Osteocyte (in vitro differentiated cells): Measurements from ENCODE around the gene PPFIA1. TPM values are rescaled to one million over a fixed set of nuclear protein-coding genes. Genes with fewer than 3 reads are reported as not detected.

Experiments used
- DNase-seq: peaks from one replicate; pipeline ENCODE4 v3.0.0; 2021; ENCODE audit warnings: mixed read lengths; ENCODE audit not compliant: unreplicated experiment; ENCODE audit errors: extremely low spot score
- H3K27ac Mint-ChIP-seq: one replicate; pipeline ENCODE4 v1.8.0; 2021; ENCODE audit warnings: mild to moderate bottlenecking, mixed read lengths; ENCODE audit not compliant: unreplicated experiment
- H3K27me3 Mint-ChIP-seq: one replicate; pipeline ENCODE4 v1.8.0; 2021; ENCODE audit warnings: mixed read lengths; ENCODE audit not compliant: unreplicated experiment
- H3K36me3 Mint-ChIP-seq: one replicate; pipeline ENCODE4 v1.8.0; 2021; ENCODE audit warnings: mixed read lengths; ENCODE audit not compliant: unreplicated experiment
- H3K4me1 Mint-ChIP-seq: one replicate; pipeline ENCODE4 v1.8.0; 2021; ENCODE audit warnings: mixed read lengths; ENCODE audit not compliant: unreplicated experiment
- H3K4me3 Mint-ChIP-seq: one replicate; pipeline ENCODE4 v1.8.0; 2021; ENCODE audit warnings: mild to moderate bottlenecking, moderate library complexity, mixed read lengths; ENCODE audit not compliant: unreplicated experiment
- H3K9me3 Mint-ChIP-seq: one replicate; pipeline ENCODE4 v1.8.0; 2021; ENCODE audit warnings: mixed read lengths; ENCODE audit not compliant: unreplicated experiment
- CTCF ChIP-seq: fragments of 200-600 bp; sonication (generic); IDR thresholded peaks from 2 replicates; pipeline ENCODE4 v1.5.0; 2021; ENCODE audit warnings: antibody characterized with exemption, mild to moderate bottlenecking, moderate library complexity
- total RNA-seq: library from RNA; stranded (reverse); gene quantifications from 2 replicates; pipeline ENCODE4 v1.2.1, GENCODE V29; 2021

Gene PPFIA1
- total RNA-seq, 1 donor from 2014 or later: 70.4 TPM

- DNase-seq: no peak
- H3K36me3 Mint-ChIP-seq: peaks cover 33% of the 10 kb centered on the region
- H3K4me3 Mint-ChIP-seq: no peak overlapping the region
- no peaks in the 10 kb centered on the region for H3K9me3 Mint-ChIP-seq
- no peaks in the 10 kb centered on the region for H3K27me3 Mint-ChIP-seq
- H3K27ac Mint-ChIP-seq: peak overlapping the region; percentile 91
- no peak for TF ChIP-seq CTCF
- H3K4me1 Mint-ChIP-seq: peaks cover 28% of the 10 kb centered on the region
Observed at GRCh38 chr11:70323806-70324205, 53.3 kb downstream of the PPFIA1 start.

GRCh38 chr11:70324376-70325115, 54.1 kb downstream of the PPFIA1 start:
- no peaks in the 10 kb centered on the region for H3K27me3 Mint-ChIP-seq
- H3K36me3 Mint-ChIP-seq: peaks cover 36% of the 10 kb centered on the region
- no peak for TF ChIP-seq CTCF
- DNase-seq: no peak
- H3K9me3 Mint-ChIP-seq: no peaks in the 10 kb centered on the region
- H3K27ac Mint-ChIP-seq: peak overlapping the region; percentile 91
- H3K4me3 Mint-ChIP-seq: no peak overlapping the region
- peaks cover 28% of the 10 kb centered on the region for H3K4me1 Mint-ChIP-seq

GRCh38 chr11:70325824-70326223, 55.3 kb downstream of the PPFIA1 start:
- TF ChIP-seq CTCF: no peak
- Mint-ChIP-seq H3K27me3 (no peaks in the 10 kb centered on the region), H3K9me3 (no peaks in the 10 kb centered on the region), H3K4me1 (peaks cover 28% of the 10 kb centered on the region), H3K4me3 (no peak overlapping the region), H3K27ac (peak overlapping the region; percentile 31), H3K36me3 (peaks cover 44% of the 10 kb centered on the region)
- DNase-seq: no peak

- no peaks in the 10 kb centered on the region for H3K27me3 Mint-ChIP-seq
- no peaks in the 10 kb centered on the region for H3K9me3 Mint-ChIP-seq
- H3K4me1 Mint-ChIP-seq: peaks cover 28% of the 10 kb centered on the region
- no peak for TF ChIP-seq CTCF
- no peak for DNase-seq
- H3K27ac Mint-ChIP-seq: no peak overlapping the region
- no peak overlapping the region for H3K4me3 Mint-ChIP-seq
- peaks cover 43% of the 10 kb centered on the region for H3K36me3 Mint-ChIP-seq
Observed at GRCh38 chr11:70326365-70326811, 55.9 kb downstream of the PPFIA1 start.

GRCh38 chr11:70326833-70327232, 56.3 kb downstream of the PPFIA1 start:
- H3K4me1 Mint-ChIP-seq: peaks cover 28% of the 10 kb centered on the region
- no peak overlapping the region for H3K27ac Mint-ChIP-seq
- peaks cover 43% of the 10 kb centered on the region for H3K36me3 Mint-ChIP-seq
- TF ChIP-seq CTCF: no peak
- H3K4me3 Mint-ChIP-seq: no peak overlapping the region
- H3K9me3 Mint-ChIP-seq: no peaks in the 10 kb centered on the region
- no peaks in the 10 kb centered on the region for H3K27me3 Mint-ChIP-seq
- no peak for DNase-seq
